Measurements from ENCODE around the gene FADS2. TPM values are rescaled to one million over a fixed set of nuclear protein-coding genes. Genes with fewer than 3 reads are reported as not detected.

FADS2 gene
- total and polyA plus RNA-seq, 2 of the 13 experiments (the other 11 are each of a cell fraction or from before 2014, with no cell fraction given), result 90.1 to 124 TPM

GRCh38 chr11:61827571-61828378, at the start of gene FADS2 (continued):
- 0 out of 2 replicates have a peak, but pooled peaks have one; percentile 68 for TF ChIP-seq ZBTB34 (CRISPR knock-in tag; IDR thresholded peaks at IDR 0.05)
- no peak for TF ChIP-seq ZNF224 (CRISPR knock-in tag; IDR thresholded peaks at IDR 0.05)
- no peak for TF ChIP-seq CCDC6 (CRISPR knock-in tag; IDR thresholded peaks at IDR 0.05)
- TF ChIP-seq HIC2 (CRISPR knock-in tag; IDR thresholded peaks at IDR 0.05; ENCODE audit: low read depth), result no peak
- no peak for TF ChIP-seq FUBP1 (CRISPR knock-in tag; IDR thresholded peaks at IDR 0.05; ENCODE audit: borderline replicate concordance)
- TF ChIP-seq ZNF639 (CRISPR knock-in tag; conservative IDR thresholded peaks at IDR 0.05), result no peak
- TF ChIP-seq TAF1 (CRISPR knock-in tag; IDR thresholded peaks at IDR 0.05), result no peak; the same call in 1 of the 2 replicates
- TF ChIP-seq MLLT10 (CRISPR knock-in tag; IDR thresholded peaks at IDR 0.05), result no peak
- TF ChIP-seq POLR2A (IDR thresholded peaks at IDR 0.05; ENCODE audit: insufficient read depth in 1 of 2, low read depth in 2 of 2, low read length in 2 of 2), result peak; percentile 62 to 90
- TF ChIP-seq ZNF382 (CRISPR knock-in tag; IDR thresholded peaks at IDR 0.05; ENCODE audit: borderline replicate concordance), result no peak
- 0 out of 2 replicates have a peak, but pooled peaks have one; percentile 15 for TF ChIP-seq IRF1 (CRISPR knock-in tag; IDR thresholded peaks at IDR 0.05; ENCODE audit: low read depth)
- TF ChIP-seq SMARCC2 (IDR thresholded peaks at IDR 0.05), result no peak

Data from HepG2 (cell line).